Measurements from ENCODE around the gene ASL. TPM values are rescaled to one million over a fixed set of nuclear protein-coding genes. Genes with fewer than 3 reads are reported as not detected.

The ASL gene
- total and polyA plus RNA-seq, 9 of the 15 experiments (the other 6 are each of a cell fraction or from before 2014, with no cell fraction given): 2.6 to 67.0 (median 33.3) TPM

- TF ChIP-seq, protein P1, sequence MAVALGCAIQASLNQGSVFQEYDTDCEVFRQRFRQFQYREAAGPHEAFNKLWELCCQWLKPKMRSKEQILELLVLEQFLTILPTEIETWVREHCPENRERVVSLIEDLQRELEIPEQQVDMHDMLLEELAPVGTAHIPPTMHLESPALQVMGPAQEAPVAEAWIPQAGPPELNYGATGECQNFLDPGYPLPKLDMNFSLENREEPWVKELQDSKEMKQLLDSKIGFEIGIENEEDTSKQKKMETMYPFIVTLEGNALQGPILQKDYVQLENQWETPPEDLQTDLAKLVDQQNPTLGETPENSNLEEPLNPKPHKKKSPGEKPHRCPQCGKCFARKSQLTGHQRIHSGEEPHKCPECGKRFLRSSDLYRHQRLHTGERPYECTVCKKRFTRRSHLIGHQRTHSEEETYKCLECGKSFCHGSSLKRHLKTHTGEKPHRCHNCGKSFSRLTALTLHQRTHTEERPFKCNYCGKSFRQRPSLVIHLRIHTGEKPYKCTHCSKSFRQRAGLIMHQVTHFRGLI (CRISPR knock-in tag; IDR thresholded peaks at IDR 0.05): no peak
- TF ChIP-seq ZNF12 (CRISPR knock-in tag; IDR thresholded peaks at IDR 0.05) (0 out of 2 replicates have a peak, but pooled peaks have one; percentile 10), BMI1 (IDR thresholded peaks at IDR 0.05; ENCODE audit: low read length) (no peak), SMARCE1 (IDR thresholded peaks at IDR 0.05) (no peak), BRF2 (IDR thresholded peaks at IDR 0.05; ENCODE audit: borderline replicate concordance, insufficient read depth, insufficient read length) (no peak), EZH2 (IDR thresholded peaks at IDR 0.05; ENCODE audit: borderline replicate concordance, low read depth, low read length) (no peak), NFYB (IDR thresholded peaks at IDR 0.05; ENCODE audit: extremely low read depth, insufficient read length) (no peak), GABPA (tag; conservative IDR thresholded peaks at IDR 0.05; ENCODE audit: low read depth) (peak; percentile 83), NCOA1 (IDR thresholded peaks at IDR 0.05; ENCODE audit: low read depth) (peak; percentile 13; the same call in 1 of the 2 replicates), RBM14 (IDR thresholded peaks at IDR 0.05; ENCODE audit: borderline replicate concordance, insufficient read depth, low read depth, low read length) (peak; percentile 97; the same call in 1 of the 2 replicates), SRSF9 (IDR thresholded peaks at IDR 0.05; ENCODE audit: borderline replicate concordance, low read depth, low read length) (no peak), ZNF551 (CRISPR knock-in tag; IDR thresholded peaks at IDR 0.05) (no peak), SMAD2 (IDR thresholded peaks at IDR 0.05; ENCODE audit: low read depth, low read length) (no peak), ELF2 (CRISPR knock-in tag; IDR thresholded peaks at IDR 0.05) (peak; percentile 86)
- TF ChIP-seq, protein P2, sequence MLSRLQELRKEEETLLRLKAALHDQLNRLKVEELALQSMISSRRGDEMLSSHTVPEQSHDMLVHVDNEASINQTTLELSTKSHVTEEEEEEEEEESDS (CRISPR knock-in tag; IDR thresholded peaks at IDR 0.05): no peak
- TF ChIP-seq, protein P3, sequence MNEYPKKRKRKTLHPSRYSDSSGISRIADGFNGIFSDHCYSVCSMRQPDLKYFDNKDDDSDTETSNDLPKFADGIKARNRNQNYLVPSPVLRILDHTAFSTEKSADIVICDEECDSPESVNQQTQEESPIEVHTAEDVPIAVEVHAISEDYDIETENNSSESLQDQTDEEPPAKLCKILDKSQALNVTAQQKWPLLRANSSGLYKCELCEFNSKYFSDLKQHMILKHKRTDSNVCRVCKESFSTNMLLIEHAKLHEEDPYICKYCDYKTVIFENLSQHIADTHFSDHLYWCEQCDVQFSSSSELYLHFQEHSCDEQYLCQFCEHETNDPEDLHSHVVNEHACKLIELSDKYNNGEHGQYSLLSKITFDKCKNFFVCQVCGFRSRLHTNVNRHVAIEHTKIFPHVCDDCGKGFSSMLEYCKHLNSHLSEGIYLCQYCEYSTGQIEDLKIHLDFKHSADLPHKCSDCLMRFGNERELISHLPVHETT (CRISPR knock-in tag; conservative IDR thresholded peaks at IDR 0.05 in 1 of 2, IDR thresholded peaks at IDR 0.05 in 1 of 2): 0 out of 4 replicates have a peak, but pooled peaks of 1 of the 2 experiments have one; percentile 47
- TF ChIP-seq, protein P4, sequence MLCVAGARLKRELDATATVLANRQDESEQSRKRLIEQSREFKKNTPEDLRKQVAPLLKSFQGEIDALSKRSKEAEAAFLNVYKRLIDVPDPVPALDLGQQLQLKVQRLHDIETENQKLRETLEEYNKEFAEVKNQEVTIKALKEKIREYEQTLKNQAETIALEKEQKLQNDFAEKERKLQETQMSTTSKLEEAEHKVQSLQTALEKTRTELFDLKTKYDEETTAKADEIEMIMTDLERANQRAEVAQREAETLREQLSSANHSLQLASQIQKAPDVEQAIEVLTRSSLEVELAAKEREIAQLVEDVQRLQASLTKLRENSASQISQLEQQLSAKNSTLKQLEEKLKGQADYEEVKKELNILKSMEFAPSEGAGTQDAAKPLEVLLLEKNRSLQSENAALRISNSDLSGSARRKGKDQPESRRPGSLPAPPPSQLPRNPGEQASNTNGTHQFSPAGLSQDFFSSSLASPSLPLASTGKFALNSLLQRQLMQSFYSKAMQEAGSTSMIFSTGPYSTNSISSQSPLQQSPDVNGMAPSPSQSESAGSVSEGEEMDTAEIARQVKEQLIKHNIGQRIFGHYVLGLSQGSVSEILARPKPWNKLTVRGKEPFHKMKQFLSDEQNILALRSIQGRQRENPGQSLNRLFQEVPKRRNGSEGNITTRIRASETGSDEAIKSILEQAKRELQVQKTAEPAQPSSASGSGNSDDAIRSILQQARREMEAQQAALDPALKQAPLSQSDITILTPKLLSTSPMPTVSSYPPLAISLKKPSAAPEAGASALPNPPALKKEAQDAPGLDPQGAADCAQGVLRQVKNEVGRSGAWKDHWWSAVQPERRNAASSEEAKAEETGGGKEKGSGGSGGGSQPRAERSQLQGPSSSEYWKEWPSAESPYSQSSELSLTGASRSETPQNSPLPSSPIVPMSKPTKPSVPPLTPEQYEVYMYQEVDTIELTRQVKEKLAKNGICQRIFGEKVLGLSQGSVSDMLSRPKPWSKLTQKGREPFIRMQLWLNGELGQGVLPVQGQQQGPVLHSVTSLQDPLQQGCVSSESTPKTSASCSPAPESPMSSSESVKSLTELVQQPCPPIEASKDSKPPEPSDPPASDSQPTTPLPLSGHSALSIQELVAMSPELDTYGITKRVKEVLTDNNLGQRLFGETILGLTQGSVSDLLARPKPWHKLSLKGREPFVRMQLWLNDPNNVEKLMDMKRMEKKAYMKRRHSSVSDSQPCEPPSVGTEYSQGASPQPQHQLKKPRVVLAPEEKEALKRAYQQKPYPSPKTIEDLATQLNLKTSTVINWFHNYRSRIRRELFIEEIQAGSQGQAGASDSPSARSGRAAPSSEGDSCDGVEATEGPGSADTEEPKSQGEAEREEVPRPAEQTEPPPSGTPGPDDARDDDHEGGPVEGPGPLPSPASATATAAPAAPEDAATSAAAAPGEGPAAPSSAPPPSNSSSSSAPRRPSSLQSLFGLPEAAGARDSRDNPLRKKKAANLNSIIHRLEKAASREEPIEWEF (CRISPR knock-in tag; IDR thresholded peaks at IDR 0.05): no peak
Observed at GRCh38 chr7:66114743-66115649, 39.4 kb downstream of the ASL start, which contains the start of gene CRCP (continued).

Measured in K562 (cell line).